Measurements from ENCODE around the gene SLC7A1. TPM values are rescaled to one million over a fixed set of nuclear protein-coding genes. Genes with fewer than 3 reads are reported as not detected.

Gene SLC7A1
- total RNA-seq, 1 donor = 28.1 TPM

GRCh38 chr13:29564373-29564772 lies 31.1 kb downstream of the SLC7A1 start:
- no peak for TF ChIP-seq CTCF (IDR thresholded peaks at IDR 0.05; ENCODE audit: insufficient read depth, low read depth, low read length)
- no peak overlapping the region for H3K4me3 ChIP-seq (ENCODE audit: low read depth, low read length)
- no peak for DNase-seq (ENCODE audit: low read depth)

GRCh38 chr13:29563941-29564340 lies 31.5 kb downstream of the SLC7A1 start:
- no peak overlapping the region for H3K4me3 ChIP-seq (ENCODE audit: low read depth, low read length)
- TF ChIP-seq CTCF (IDR thresholded peaks at IDR 0.05; ENCODE audit: insufficient read depth, low read depth, low read length) = no peak
- DNase-seq (ENCODE audit: low read depth) = no peak

- H3K4me3 ChIP-seq (ENCODE audit: low read depth, low read length) = no peak overlapping the region
- TF ChIP-seq CTCF (IDR thresholded peaks at IDR 0.05; ENCODE audit: insufficient read depth, low read depth, low read length) = no peak
- DNase-seq (ENCODE audit: low read depth) = no peak
These were observed 32.6 kb downstream of the SLC7A1 start for GRCh38 chr13:29562786-29563438.

DNA sequence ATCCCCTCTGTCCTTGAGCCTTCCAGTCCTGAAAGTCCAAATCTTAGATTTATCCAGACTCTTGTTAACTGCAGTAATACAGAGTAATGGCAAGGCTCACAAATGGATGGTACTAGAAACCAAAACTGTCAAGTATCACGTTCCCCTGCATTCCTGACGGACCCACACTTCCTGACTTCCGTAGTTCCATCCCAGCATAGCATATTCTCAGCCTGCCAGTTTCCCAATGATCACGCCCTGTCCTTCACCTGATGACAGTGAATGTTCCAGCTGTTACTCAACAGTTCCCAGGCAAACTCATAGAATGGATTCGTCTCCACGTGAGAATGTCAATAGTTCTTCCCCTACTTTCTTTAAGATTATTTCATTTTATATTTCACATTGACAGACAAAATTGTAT lies 33.6 kb downstream of the SLC7A1 start:
- DNase-seq (ENCODE audit: low read depth) = no peak
- H3K4me3 ChIP-seq (ENCODE audit: low read depth, low read length) = no peak overlapping the region
- TF ChIP-seq CTCF (IDR thresholded peaks at IDR 0.05; ENCODE audit: insufficient read depth, low read depth, low read length) = no peak

DNA sequence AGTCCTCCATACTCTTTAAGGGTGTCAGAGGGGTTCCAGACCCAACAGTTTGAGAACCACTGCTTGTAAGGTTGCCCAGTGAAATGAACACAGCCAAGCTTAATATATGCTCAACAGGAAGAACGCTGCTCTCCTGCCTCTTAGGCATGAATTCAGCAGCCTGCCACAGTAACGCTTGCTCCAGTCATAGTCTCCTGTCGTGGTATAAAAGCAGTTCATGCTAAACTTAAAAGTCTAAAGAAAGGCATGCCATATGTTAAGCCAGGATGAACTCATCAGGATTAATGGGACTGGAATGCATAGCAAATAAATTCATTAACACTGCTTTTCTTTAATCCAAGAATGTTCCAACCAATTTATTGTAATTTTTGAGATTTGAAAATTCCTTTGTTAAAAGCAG lies 38.7 kb downstream of the SLC7A1 start:
- H3K4me3 ChIP-seq (ENCODE audit: low read depth, low read length) = no peak overlapping the region
- no peak for TF ChIP-seq CTCF (IDR thresholded peaks at IDR 0.05; ENCODE audit: insufficient read depth, low read depth, low read length)

DNA sequence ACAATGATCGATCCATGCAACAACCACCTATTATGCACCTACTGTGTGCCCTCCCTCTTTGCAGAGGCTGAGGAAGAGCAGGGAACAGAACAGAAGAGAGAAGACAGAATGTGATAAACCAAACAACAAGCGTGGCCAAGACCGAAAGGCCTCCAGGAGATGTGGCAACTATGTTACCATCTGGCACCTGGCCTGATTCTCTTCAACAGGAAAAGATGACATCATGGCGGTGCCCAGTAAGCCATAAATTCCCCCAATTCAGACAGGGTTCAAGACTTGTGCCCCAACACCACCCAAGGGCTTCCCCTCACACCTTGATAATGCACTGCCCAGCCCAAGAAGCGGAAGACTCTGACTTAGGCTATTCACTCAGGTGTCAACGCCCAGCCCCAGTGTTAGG lies 44.3 kb downstream of the SLC7A1 start:
- no peak overlapping the region for H3K4me3 ChIP-seq (ENCODE audit: low read depth, low read length)
- no peak for DNase-seq (ENCODE audit: low read depth)
- no peak for TF ChIP-seq CTCF (IDR thresholded peaks at IDR 0.05; ENCODE audit: insufficient read depth, low read depth, low read length)

More for the DNA sequence above, 38.7 kb downstream of the SLC7A1 start:
- DNase-seq (ENCODE audit: low read depth) = no peak

DNA sequence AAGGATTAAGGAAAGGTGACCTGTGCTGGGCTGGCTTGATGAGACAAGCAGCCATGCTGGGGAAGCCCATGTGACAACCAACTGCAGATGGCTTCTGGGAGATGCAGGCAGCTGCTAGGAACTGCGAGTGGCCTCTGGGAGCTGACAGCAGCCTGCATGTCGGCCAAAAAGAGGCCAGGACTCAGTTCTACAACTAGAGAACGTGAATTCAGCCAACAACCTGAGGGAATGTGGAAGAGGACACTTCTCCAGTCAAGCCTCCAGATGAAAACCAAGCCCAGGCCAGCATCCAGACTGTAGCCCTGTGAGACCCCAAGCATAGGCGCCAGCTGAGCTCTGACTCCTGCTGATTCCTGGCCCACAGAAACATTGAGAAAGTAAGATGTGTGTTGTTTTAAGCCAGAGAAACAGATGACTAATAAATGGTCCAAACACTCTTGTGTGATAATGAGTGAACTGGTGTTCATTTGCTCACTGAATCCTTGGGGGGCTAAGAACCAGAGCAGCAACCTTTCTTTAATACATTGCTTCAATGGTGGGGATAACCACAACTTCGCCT lies 45.0 kb downstream of the SLC7A1 start:
- no peak for DNase-seq (ENCODE audit: low read depth)
- no peak for TF ChIP-seq CTCF (IDR thresholded peaks at IDR 0.05; ENCODE audit: insufficient read depth, low read depth, low read length)
- H3K4me3 ChIP-seq (ENCODE audit: low read depth, low read length) = no peak overlapping the region

Data from fibroblast of villous mesenchyme (primary cell).